ENCODE results near the gene MYO6. TPM values are rescaled to one million over a fixed set of nuclear protein-coding genes. Genes with fewer than 3 reads are reported as not detected.

The MYO6 gene
- total RNA-seq, 1 experiment from 2014 or later, result 44.1 TPM

DNA sequence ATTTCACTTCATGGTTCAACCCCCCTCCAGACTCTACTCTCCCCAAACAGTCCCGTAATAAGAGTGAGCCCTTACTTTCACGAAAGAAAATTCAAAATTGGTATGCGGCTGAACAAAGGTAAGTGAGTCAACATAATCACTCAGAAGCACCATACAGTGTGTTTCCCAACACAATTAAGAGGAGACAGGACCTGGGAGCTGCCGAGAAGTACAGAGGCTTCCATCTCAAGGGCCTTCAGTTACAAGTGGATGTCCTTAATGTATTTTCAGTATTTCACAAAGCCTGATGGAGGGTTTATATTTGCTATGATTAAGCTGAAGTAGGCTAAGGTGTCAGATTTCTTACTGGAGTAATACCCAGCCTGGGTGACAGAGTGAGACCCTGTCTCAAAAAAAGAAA lies 51.1 kb downstream of the MYO6 start:
- ATAC-seq, result no peak
- Histone ChIP-seq H3K9me3 (ENCODE audit: control insufficient read depth in 1 of 2, insufficient read depth in 1 of 2, low read depth in 1 of 2, low read length in 2 of 2) (no peaks in the 10 kb centered on the region), H3K36me3 (ENCODE audit: control insufficient read depth in 1 of 2, insufficient read depth in 2 of 2, low read length in 2 of 2) (no peaks in the 10 kb centered on the region), H3K4me1 (ENCODE audit: control insufficient read depth in 1 of 2, insufficient read depth in 2 of 2, low read length in 2 of 2) (peaks cover 0 to 8% of the 10 kb centered on the region in 2 experiments; a peak in 2 of 4 replicates), H3K27ac (ENCODE audit: low read depth, low read length) (no peak overlapping the region), H3K9me2 (ENCODE audit: insufficient read depth) (no peaks in the 10 kb centered on the region), H3K4me2 (ENCODE audit: low read length) (no peak overlapping the region), H4K20me1 (ENCODE audit: insufficient read depth) (no peaks in the 10 kb centered on the region), H2AFZ (ENCODE audit: low read depth, low read length, poor library complexity, severe bottlenecking) (no peak overlapping the region), H3K9ac (ENCODE audit: low read length) (no peak overlapping the region), H3K27me3 (ENCODE audit: insufficient read depth, low read length) (no peaks in the 10 kb centered on the region), H3K79me2 (ENCODE audit: insufficient read depth, low read length) (peaks cover 23% of the 10 kb centered on the region), H3K4me3 (replicated peaks in 1 of 2; ENCODE audit: low read depth in 1 of 2, low read length in 2 of 2) (no peak overlapping the region)
- ChIA-PET RAD21 (ENCODE audit: low non-redundant PET in 1 of 2, low total read pairs in 2 of 2, uncharacterized antibody in 2 of 2, unreplicated experiment in 2 of 2) (no interaction called here), POLR2A (interaction anchor here (0.6 kb wide), 1 partner anchor 47 kb away, joined by 3 read pairs; no protein-coding TSS in a partner anchor), CTCF (no interaction called here)
- TF ChIP-seq RAD21 (IDR thresholded peaks at IDR 0.05; ENCODE audit: low read depth), result no peak
- TF ChIP-seq POLR2A (IDR thresholded peaks at IDR 0.05; ENCODE audit: borderline replicate concordance, extremely low read depth, insufficient read depth, insufficient read length), result no peak
- no peak for TF ChIP-seq TCF7L2 (IDR thresholded peaks at IDR 0.05; ENCODE audit: borderline replicate concordance, extremely low read depth, insufficient read depth, insufficient read length)
- no peak for TF ChIP-seq JUND (IDR thresholded peaks at IDR 0.05)
- no peak for TF ChIP-seq POLR2AphosphoS5 (IDR thresholded peaks at IDR 0.05; ENCODE audit: low read depth, low read length)
- TF ChIP-seq SP1 (IDR thresholded peaks at IDR 0.05; ENCODE audit: low read depth), result no peak
- TF ChIP-seq FOSL1 (IDR thresholded peaks at IDR 0.05; ENCODE audit: low read depth), result no peak
- TF ChIP-seq, protein P1, sequence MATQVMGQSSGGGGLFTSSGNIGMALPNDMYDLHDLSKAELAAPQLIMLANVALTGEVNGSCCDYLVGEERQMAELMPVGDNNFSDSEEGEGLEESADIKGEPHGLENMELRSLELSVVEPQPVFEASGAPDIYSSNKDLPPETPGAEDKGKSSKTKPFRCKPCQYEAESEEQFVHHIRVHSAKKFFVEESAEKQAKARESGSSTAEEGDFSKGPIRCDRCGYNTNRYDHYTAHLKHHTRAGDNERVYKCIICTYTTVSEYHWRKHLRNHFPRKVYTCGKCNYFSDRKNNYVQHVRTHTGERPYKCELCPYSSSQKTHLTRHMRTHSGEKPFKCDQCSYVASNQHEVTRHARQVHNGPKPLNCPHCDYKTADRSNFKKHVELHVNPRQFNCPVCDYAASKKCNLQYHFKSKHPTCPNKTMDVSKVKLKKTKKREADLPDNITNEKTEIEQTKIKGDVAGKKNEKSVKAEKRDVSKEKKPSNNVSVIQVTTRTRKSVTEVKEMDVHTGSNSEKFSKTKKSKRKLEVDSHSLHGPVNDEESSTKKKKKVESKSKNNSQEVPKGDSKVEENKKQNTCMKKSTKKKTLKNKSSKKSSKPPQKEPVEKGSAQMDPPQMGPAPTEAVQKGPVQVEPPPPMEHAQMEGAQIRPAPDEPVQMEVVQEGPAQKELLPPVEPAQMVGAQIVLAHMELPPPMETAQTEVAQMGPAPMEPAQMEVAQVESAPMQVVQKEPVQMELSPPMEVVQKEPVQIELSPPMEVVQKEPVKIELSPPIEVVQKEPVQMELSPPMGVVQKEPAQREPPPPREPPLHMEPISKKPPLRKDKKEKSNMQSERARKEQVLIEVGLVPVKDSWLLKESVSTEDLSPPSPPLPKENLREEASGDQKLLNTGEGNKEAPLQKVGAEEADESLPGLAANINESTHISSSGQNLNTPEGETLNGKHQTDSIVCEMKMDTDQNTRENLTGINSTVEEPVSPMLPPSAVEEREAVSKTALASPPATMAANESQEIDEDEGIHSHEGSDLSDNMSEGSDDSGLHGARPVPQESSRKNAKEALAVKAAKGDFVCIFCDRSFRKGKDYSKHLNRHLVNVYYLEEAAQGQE (IDR thresholded peaks at IDR 0.05; ENCODE audit: low read depth), result no peak
- no peak for TF ChIP-seq CTCF (IDR thresholded peaks at IDR 0.05 in 2 of 3, conservative IDR thresholded peaks at IDR 0.05 in 1 of 3; ENCODE audit: borderline replicate concordance in 1 of 3, insufficient read depth in 1 of 3, low read depth in 2 of 3, low read length in 2 of 3)
- TF ChIP-seq EZH2 (IDR thresholded peaks at IDR 0.05), result no peak
- BruUV-seq (replicated peaks), result no TSS peak
- intact Hi-C loops (cut with micrococcal nuclease), result no loop called here
- no peak for DNase-seq (ENCODE audit: low read depth, low spot score)

Measured in HCT116 (cell line).